Activated CD4-positive, alpha-beta memory T cell treated with anti-CD3 and anti-CD28 coated beads, Interleukin-2, amount 10 ng/mL, durations not matched to agents 7 days and 5 days (primary cell): ENCODE measurements around the gene PHLDB3. TPM values are rescaled to one million over a fixed set of nuclear protein-coding genes. Genes with fewer than 3 reads are reported as not detected.

Source experiments
- CTCF ChIA-PET: fragments of 350-600 bp; sonication (Branson Sonifier 250); formaldehyde crosslinking; loops from one replicate; lab custom pipeline; 2021; ENCODE audit warnings: antibody characterized with exemption, inconsistent platforms; lab: Charles Lee
- POLR2A ChIA-PET: fragments of 350-600 bp; sonication (Branson Sonifier 250); formaldehyde crosslinking; loops from one replicate; lab custom pipeline; 2021; ENCODE audit warnings: antibody characterized with exemption; lab: Charles Lee
- DNase-seq: peaks from one replicate; pipeline ENCODE4 v3.0.0-alpha.2; 2020
- H3K27ac Mint-ChIP-seq: one replicate; pipeline ENCODE4 v1.8.0; 2021; ENCODE audit warnings: mild to moderate bottlenecking, mixed read lengths
- H3K27me3 Mint-ChIP-seq: one replicate; pipeline ENCODE4 v1.8.0; 2021; ENCODE audit warnings: mixed read lengths
- H3K36me3 Mint-ChIP-seq: one replicate; pipeline ENCODE4 v1.8.0; 2021; ENCODE audit warnings: low read depth, mixed read lengths
- H3K4me1 Mint-ChIP-seq: one replicate; pipeline ENCODE4 v1.8.0; 2021; ENCODE audit warnings: mixed read lengths
- H3K4me3 Mint-ChIP-seq: one replicate; pipeline ENCODE4 v1.8.0; 2021; ENCODE audit warnings: mild to moderate bottlenecking, mixed read lengths
- H3K9me3 Mint-ChIP-seq: one replicate; pipeline ENCODE4 v1.8.0; 2021; ENCODE audit warnings: mixed read lengths
- total RNA-seq, 2 experiments: library from RNA; stranded (reverse); gene quantifications; one replicate each; pipeline ENCODE4 v1.2.3, GENCODE V29; 2021

Gene PHLDB3
- total RNA-seq, 2 experiments from 2014 or later: 12.0 to 15.2 TPM

GRCh38 chr19:43540381-43540780, 35.8 kb upstream of the PHLDB3 start:
- Mint-ChIP-seq H3K27me3 (no peaks in the 10 kb centered on the region), H3K36me3 (peaks cover 68% of the 10 kb centered on the region)

GRCh38 chr19:43538922-43539321, 34.4 kb upstream of the PHLDB3 start:
- no peaks in the 10 kb centered on the region for H3K27me3 Mint-ChIP-seq
- peaks cover 60% of the 10 kb centered on the region for H3K36me3 Mint-ChIP-seq
- ChIA-PET POLR2A (interaction anchor here (1.0 kb wide), 1 partner anchor 16 kb away, joined by 3 read pairs; no protein-coding TSS in a partner anchor), CTCF (interaction anchor here (1.7 kb wide), 1 partner anchor 16 kb away, joined by 5 read pairs; no protein-coding TSS in a partner anchor)
- H3K4me1 Mint-ChIP-seq: peaks cover 5% of the 10 kb centered on the region
- no peak overlapping the region for H3K4me3 Mint-ChIP-seq
- no peak overlapping the region for H3K27ac Mint-ChIP-seq
- peaks cover 7% of the 10 kb centered on the region for H3K9me3 Mint-ChIP-seq
- DNase-seq: no peak

More at GRCh38 chr19:43540381-43540780, 35.8 kb upstream of the PHLDB3 start:
- no peak overlapping the region for H3K27ac Mint-ChIP-seq
- POLR2A ChIA-PET: no interaction called here
- CTCF ChIA-PET: no interaction called here
- no peak overlapping the region for H3K4me3 Mint-ChIP-seq
- H3K4me1 Mint-ChIP-seq: peaks cover under 1% of the 10 kb centered on the region
- peaks cover 7% of the 10 kb centered on the region for H3K9me3 Mint-ChIP-seq
- no peak for DNase-seq

GRCh38 chr19:43534816-43535761, 30.5 kb upstream of the PHLDB3 start:
- H3K4me3 Mint-ChIP-seq: no peak overlapping the region
- DNase-seq: peak; percentile 30
- H3K36me3 Mint-ChIP-seq: peaks cover 32% of the 10 kb centered on the region
- peaks cover 23% of the 10 kb centered on the region for H3K4me1 Mint-ChIP-seq
- CTCF ChIA-PET: interaction anchor here (0.5 to 3.5 kb wide), 8 partner anchors 10 to 159 kb away, joined by 3 to 29 read pairs (median 4); partner anchors contain the start of genes IRGQ and ZNF576
- POLR2A ChIA-PET: interaction anchor here (1.1 to 1.6 kb wide), 3 partner anchors 10 to 36 kb away, joined by 3 to 5 read pairs (median 4); no protein-coding TSS in a partner anchor
- peaks cover 7% of the 10 kb centered on the region for H3K9me3 Mint-ChIP-seq
- peak overlapping the region; percentile 37 for H3K27ac Mint-ChIP-seq
- H3K27me3 Mint-ChIP-seq: no peaks in the 10 kb centered on the region

- peaks cover 23% of the 10 kb centered on the region for H3K4me1 Mint-ChIP-seq
- peaks cover 7% of the 10 kb centered on the region for H3K9me3 Mint-ChIP-seq
- peak overlapping the region; percentile 86 for H3K4me3 Mint-ChIP-seq
- ChIA-PET POLR2A (interaction anchor here (0.6 to 3.0 kb wide), 8 partner anchors 9 to 134 kb away, joined by 3 to 27 read pairs (median 6); partner anchors contain the start of genes IRGQ, PHLDB3, PINLYP and XRCC1), CTCF (interaction anchor here (1.4 to 3.7 kb wide), 7 partner anchors 10 to 71 kb away, joined by 3 to 27 read pairs (median 19); no protein-coding TSS in a partner anchor)
- H3K27ac Mint-ChIP-seq: peak overlapping the region; percentile 98
- peaks cover 26% of the 10 kb centered on the region for H3K36me3 Mint-ChIP-seq
- no peaks in the 10 kb centered on the region for H3K27me3 Mint-ChIP-seq
- no peak for DNase-seq
These were observed 29.8 kb upstream of the PHLDB3 start for GRCh38 chr19:43534305-43534815.

- ChIA-PET CTCF (interaction anchor here (0.6 to 3.7 kb wide), 10 partner anchors 9 to 192 kb away, joined by 3 to 27 read pairs (median 5); partner anchors contain the start of gene PLAUR), POLR2A (interaction anchor here (0.6 to 3.0 kb wide), 16 partner anchors 9 to 220 kb away, joined by 3 to 27 read pairs (median 4); partner anchors contain the start of genes IRGQ, PHLDB3, PINLYP and SMG9)
- H3K27me3 Mint-ChIP-seq: no peaks in the 10 kb centered on the region
- DNase-seq: peak; percentile 95
- H3K27ac Mint-ChIP-seq: peak overlapping the region; percentile 98
- H3K36me3 Mint-ChIP-seq: peaks cover 20% of the 10 kb centered on the region
- peaks cover 23% of the 10 kb centered on the region for H3K4me1 Mint-ChIP-seq
- peaks cover 4% of the 10 kb centered on the region for H3K9me3 Mint-ChIP-seq
- peak overlapping the region; percentile 86 for H3K4me3 Mint-ChIP-seq
These were observed 29.2 kb upstream of the PHLDB3 start for GRCh38 chr19:43533546-43534304.

- Mint-ChIP-seq H3K36me3 (peaks cover 14% of the 10 kb centered on the region), H3K9me3 (no peaks in the 10 kb centered on the region), H3K27me3 (no peaks in the 10 kb centered on the region), H3K4me3 (peak within 1 kb of the TSS; percentile 86), H3K4me1 (peaks cover 26% of the 10 kb centered on the region), H3K27ac (peak within 1 kb of the TSS; percentile 98)
- DNase-seq: peak; percentile 89
- CTCF ChIA-PET: interaction anchor here (0.6 to 3.7 kb wide), 10 partner anchors 8 to 192 kb away, joined by 3 to 27 read pairs (median 5); partner anchors contain the start of gene PLAUR
- POLR2A ChIA-PET: interaction anchor here (0.6 to 3.0 kb wide), 18 partner anchors 9 to 221 kb away, joined by 3 to 27 read pairs (median 4); partner anchors contain the start of genes IRGQ, PHLDB3, PINLYP and SMG9
These were observed 28.5 kb upstream of the PHLDB3 start, which contains the start of gene ZNF575 for GRCh38 chr19:43532962-43533545. TSS of gene ZNF575 (plus strand) at chr19:43533188. CDS start at chr19:43534423, 1,235 bp downstream.

- Mint-ChIP-seq H3K27me3 (no peaks in the 10 kb centered on the region), H3K4me3 (peak overlapping the region; percentile 86), H3K9me3 (no peaks in the 10 kb centered on the region), H3K27ac (peak overlapping the region; percentile 98), H3K4me1 (peaks cover 30% of the 10 kb centered on the region), H3K36me3 (peaks cover 12% of the 10 kb centered on the region)
- CTCF ChIA-PET: interaction anchor here (1.0 to 3.7 kb wide), 9 partner anchors 8 to 137 kb away, joined by 3 to 27 read pairs (median 7); partner anchors contain the start of gene PLAUR
- POLR2A ChIA-PET: interaction anchor here (0.6 to 3.0 kb wide), 18 partner anchors 8 to 221 kb away, joined by 3 to 27 read pairs (median 4); partner anchors contain the start of genes IRGQ, PHLDB3, PINLYP and SMG9
- DNase-seq: no peak
These were observed 28.0 kb upstream of the PHLDB3 start for GRCh38 chr19:43532571-43532961.

GRCh38 chr19:43527860-43528622, 23.5 kb upstream of the PHLDB3 start:
- CTCF ChIA-PET: interaction anchor here (0.6 to 2.9 kb wide), 11 partner anchors 8 to 239 kb away, joined by 3 to 23 read pairs (median 4); no protein-coding TSS in a partner anchor
- Mint-ChIP-seq H3K4me1 (peaks cover 34% of the 10 kb centered on the region), H3K4me3 (peak overlapping the region; percentile 54), H3K36me3 (peaks cover 8% of the 10 kb centered on the region), H3K9me3 (no peaks in the 10 kb centered on the region), H3K27me3 (no peaks in the 10 kb centered on the region), H3K27ac (peak overlapping the region; percentile 64)
- POLR2A ChIA-PET: interaction anchor here (0.9 to 2.3 kb wide), 5 partner anchors 23 to 89 kb away, joined by 3 to 10 read pairs (median 5); partner anchors contain the start of genes IRGQ, PHLDB3 and ZNF576
- DNase-seq: no peak

- ChIA-PET CTCF (interaction anchor here (1.0 to 9.8 kb wide), 10 partner anchors 8 to 141 kb away, joined by 3 to 198 read pairs (median 12); no protein-coding TSS in a partner anchor), POLR2A (interaction anchor here (1.3 to 4.0 kb wide), 7 partner anchors 23 to 88 kb away, joined by 4 to 23 read pairs (median 8); partner anchors contain the start of genes IRGQ, PHLDB3, PINLYP and XRCC1)
- Mint-ChIP-seq H3K9me3 (no peaks in the 10 kb centered on the region), H3K4me1 (peaks cover 28% of the 10 kb centered on the region), H3K27me3 (no peaks in the 10 kb centered on the region), H3K36me3 (peaks cover 12% of the 10 kb centered on the region), H3K4me3 (peak within 1 kb of the TSS; percentile 94), H3K27ac (peak within 1 kb of the TSS; percentile 79)
- peak; percentile 83 for DNase-seq
These were observed 22.6 kb upstream of the PHLDB3 start, which contains the start of gene ETHE1 for GRCh38 chr19:43526884-43527859. TSS of gene ETHE1 (minus strand) at chr19:43527201. CDS start at chr19:43527177, 24 bp downstream.
